Femur (tissue), 1 donor: Measurements from ENCODE around the gene PLXDC2.
"Not testable (repeated sequence)": the region's sequence is repeated elsewhere in the genome, so short reads cannot be mapped to it uniquely, and the experiment has no call there.

Source experiments
- DNase-seq: peaks from one replicate; pipeline ENCODE4 v3.0.0-alpha.2; 2017

Gene PLXDC2

DNA sequence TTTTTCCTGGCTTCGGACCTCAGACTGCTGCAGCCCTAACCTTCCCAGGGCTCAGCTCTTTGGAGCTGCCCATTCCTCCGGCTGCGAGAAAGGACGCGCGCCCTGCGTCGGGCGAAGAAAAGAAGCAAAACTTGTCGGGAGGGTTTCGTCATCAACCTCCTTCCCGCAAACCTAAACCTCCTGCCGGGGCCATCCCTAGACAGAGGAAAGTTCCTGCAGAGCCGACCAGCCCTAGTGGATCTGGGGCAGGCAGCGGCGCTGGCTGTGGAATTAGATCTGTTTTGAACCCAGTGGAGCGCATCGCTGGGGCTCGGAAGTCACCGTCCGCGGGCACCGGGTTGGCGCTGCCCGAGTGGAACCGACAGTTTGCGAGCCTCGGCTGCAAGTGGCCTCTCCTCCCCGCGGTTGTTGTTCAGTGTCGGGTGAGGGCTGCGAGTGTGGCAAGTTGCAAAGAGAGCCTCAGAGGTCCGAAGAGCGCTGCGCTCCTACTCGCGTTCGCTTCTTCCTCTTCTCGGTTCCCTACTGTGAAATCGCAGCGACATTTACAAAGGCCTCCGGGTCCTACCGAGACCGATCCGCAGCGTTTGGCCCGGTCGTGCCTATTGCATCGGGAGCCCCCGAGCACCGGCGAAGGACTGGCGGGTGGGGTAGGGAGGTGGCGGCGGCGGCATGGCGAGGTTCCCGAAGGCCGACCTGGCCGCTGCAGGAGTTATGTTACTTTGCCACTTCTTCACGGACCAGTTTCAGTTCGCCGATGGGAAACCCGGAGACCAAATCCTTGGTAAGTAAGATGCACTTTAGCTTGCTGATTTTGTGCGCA, at the start of gene PLXDC2:
PLXDC2 (plus strand) TSS at position 22 of the 820 bp plus-strand sequence.
- DNase-seq = peak; percentile 72

- DNase-seq = no peak
Observed at GRCh38 chr10:19767876-19768275, 48.4 kb upstream of the PLXDC2 start.

DNA sequence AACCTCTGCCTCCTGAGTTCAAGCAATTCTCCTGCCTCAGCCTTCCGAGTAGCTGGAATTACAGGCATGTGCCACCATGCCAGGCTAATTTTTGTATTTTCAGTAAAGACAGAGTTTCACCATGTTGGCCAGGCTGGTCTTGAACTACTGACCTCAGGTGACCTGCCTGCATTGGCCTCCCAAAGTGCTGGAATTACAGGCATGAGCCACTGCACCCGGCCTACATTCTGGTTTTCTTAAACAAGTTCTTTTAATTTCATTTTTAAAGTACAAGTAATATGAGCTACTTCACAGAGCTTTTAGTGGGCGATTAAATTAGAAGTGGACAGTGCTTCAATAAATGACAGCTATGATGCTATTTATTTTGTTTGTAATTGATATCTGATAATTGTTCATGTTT, 46.4 kb upstream of the PLXDC2 start:
- DNase-seq = not testable (repeated sequence)

DNA sequence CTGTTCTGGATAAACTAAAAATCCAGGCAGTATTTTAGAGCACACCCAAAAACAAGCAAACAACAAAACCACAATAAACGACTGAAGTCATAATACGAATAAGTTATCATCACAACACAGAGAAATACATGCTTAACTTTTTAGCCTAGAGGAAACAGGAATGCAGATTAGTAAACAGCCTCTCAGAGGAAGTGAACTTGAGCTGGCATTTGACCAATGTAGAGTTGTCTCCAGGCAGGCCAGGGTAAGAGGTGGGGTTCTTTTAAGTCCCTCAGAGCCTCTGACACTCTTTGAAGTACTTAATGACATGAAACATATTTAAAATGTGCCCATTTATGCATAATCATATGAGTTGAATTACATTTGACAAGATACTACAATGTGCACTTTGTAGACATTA, 43.3 kb upstream of the PLXDC2 start:
- DNase-seq = no peak

DNA sequence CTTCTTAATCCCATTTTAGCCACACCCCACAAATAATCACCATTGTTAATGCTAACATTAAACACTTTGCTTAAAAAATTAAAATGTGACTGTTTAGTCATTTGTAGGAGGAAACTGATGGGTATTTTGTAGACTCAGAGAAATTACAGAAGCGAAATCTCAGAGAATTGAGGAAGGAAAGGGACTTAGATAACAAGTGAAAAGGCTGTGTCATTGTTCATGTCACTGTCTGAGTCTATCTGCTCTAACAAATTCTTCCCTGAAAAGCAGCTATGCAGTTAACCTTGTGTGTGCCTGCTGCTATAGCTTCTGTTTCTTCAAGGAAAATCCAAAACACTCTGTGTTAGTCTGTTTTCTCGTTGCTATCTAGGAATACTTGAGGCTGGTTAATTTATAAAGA, 40.9 kb upstream of the PLXDC2 start:
- no peak for DNase-seq

DNA sequence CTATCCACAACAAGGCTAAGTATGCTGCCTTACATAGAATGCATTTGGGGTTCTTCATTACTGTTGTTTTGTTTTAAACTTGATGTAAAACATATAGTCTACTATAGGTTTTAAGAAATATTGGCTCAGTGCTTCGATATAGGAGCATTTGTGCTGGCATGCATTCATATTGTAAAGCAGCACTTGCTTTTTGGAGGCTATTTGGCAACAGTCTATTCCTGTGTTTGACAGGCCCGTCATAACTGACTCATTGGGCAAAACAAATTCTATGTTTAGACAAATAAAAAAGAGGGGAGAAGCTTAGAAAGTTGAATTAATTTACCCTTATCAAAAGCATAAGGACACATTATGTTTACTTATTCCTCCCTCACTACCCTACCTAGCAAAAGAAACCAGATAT, 38.4 kb upstream of the PLXDC2 start:
- no peak for DNase-seq

DNA sequence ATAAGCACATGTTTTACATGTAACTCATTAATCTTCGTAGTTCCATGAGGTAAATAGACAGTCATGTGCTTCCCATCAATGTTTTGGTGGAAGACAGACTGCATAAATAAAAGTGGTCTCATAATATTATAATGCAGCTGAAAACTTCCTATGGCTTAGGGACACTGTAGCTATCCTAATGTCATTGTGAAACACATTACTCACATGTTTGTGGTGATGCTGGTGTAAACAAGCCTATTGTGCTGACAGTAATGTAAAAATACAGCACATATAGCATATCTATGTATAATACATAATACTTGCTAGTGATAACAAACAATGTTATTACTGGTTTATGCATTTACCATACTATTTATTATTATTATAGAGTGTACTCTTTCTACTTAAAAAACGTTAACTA, 37.2 kb upstream of the PLXDC2 start:
- no peak for DNase-seq

DNA sequence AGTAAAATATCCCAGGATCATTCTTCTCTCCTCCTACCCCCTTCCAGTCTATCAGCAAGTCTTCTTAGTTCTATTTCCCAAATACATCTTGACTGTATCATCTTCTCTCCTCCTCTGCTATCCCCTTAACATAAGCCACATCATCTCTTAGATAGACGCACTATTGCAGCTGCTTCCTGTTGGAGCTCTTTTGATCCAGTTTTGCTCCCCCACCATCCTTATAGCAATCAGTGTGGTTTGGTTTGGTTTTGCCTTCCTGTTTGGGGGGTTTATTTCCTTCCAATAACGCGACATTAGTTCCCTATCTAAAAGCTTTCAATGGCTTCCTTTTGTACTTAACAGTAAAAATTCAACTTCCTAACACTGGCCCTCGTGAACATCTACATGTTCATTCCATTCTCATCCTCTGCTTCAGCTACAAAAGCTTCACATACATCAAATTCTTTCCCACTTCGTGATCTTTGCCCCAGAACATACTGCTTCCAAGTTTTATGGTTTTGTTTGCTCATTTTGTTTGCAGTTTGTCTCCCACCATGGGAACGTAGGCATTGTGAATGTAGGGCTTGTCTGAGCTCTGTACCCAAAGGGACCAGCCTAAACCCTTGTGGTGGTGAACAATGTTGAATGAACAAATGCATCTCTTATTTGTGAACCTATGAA, 33.7 kb upstream of the PLXDC2 start:
- DNase-seq = no peak

DNA sequence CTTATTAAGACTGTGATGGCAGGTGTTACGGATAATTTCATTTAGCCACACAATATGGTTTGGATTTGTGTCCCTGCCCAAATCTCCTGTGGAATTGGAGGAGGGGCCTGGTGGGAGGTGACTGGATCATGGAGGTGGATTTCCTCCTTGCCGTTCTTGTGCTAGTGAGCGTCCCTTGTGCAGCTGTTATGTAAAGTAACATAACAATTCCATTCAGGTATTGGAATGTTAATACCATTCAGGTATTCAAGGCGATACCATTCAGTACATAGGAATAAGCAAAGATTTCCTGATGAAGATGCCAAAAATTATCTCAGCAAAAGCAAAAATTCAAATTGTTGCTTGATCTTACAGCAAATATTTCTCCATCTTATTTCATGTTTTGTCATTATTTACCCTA, 32.5 kb upstream of the PLXDC2 start:
- DNase-seq = no peak

- DNase-seq = no peak
Observed at GRCh38 chr10:19785366-19785765, 30.9 kb upstream of the PLXDC2 start.

DNA sequence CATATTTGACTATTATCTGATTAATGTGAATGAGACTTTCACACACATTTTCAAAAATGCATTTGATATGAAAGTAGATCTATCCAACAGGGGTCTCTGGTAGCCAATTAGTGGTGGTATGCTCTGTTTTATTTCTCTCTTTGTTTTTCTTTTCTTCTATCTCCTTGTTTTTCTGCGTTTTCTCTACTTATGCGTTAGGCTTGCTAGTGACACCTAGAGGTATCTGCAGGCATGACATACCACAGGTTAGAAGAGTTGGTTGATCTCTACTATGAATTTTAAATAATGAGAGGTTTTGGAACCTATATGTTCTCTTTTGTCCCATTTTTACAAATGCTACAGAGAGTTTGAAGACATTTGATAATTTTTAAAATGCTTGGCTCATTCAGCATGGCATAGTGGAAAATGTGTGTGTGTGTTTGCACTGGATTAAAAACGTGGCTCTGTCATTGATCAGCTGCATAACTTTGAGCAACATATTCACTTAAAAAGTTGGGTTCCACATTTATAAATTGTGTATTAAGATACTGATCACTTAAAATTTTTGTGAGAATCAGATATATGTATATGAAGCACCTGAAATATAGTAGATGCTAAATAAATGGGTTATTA, 28.1 kb upstream of the PLXDC2 start:
- no peak for DNase-seq

- no peak for DNase-seq
Observed at GRCh38 chr10:19788902-19789301, 27.3 kb upstream of the PLXDC2 start.

- no peak for DNase-seq
Observed at GRCh38 chr10:19789607-19790006, 26.6 kb upstream of the PLXDC2 start.

DNA sequence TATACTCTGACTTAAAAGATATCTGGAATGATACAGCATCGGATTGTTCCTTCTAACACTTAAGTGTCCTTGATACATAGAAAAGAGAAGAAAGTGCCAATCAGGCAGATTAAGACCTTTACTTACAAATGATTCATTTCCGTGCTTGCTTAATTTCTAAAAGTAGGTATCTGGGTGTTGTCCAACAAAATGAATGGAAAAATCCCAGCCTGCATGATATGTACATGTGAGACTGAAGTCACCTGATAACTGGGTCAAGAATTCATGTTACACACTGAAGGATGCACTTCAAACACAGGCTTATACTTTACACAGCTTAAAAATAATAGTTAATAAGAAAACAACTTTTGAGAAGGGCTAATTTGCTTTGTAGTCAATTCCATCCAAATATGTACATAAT, 25.2 kb upstream of the PLXDC2 start:
- DNase-seq = no peak

DNA sequence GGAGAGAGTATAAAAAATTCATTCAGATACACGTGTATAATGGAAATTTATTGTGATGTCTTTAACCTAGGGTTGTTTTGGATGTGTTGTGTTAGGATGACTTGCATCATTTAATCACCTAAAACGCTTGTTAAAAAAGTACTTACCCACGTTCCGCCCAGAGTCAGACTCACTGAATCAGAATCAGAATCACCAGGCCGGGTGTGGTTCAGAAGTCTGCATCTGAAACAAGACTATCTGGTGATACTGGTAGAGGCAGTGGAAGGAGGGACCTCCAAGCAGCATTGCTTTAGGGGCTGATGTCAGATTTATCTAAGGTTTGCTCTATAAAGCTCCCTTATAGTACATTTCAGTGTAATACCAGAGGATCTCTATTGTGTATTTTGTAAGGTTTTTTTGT, 20.5 kb upstream of the PLXDC2 start:
- DNase-seq = no peak

GRCh38 chr10:19800161-19800560, 16.1 kb upstream of the PLXDC2 start:
- DNase-seq = no peak

DNA sequence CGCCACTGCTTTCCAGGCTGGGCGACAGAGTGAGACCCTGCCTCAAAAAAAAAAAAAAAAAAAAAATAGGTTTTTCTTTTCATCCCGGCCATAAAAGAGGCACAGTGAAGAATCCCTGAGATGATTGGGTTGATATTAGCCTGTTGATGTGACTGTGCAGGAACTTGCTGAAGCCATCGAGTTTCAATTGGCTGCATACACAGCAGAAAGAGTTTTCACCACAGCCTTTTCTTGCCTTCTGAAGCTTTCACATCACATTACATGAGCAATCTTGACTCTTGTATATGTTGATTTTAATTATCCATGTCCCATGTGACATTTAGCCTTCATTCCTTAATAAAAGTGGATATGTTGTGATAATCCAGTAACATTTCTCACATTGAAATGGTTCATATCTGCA, 14.9 kb upstream of the PLXDC2 start:
- DNase-seq = no peak

DNA sequence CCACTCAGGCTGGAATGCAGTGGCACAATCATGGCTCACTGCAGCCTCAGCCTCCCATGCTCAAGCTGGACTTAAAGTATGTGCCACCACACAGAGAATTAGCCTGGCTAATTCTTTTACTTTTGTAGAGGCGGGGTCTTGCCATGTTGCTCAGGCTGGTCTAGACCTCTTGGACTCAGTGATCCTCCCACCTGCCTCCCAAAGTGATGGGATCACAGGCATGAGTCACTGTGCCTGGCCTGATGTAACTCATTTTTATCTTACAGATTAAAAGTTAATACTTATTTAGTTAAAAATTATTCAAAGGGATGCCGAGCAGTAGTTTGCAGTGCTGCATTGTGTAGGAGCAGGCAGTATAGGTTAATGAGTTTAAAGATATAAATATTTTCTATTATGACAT, 12.6 kb upstream of the PLXDC2 start:
- no peak for DNase-seq

- no peak for DNase-seq
Observed at GRCh38 chr10:19809481-19809880, 6.8 kb upstream of the PLXDC2 start.

GRCh38 chr10:19811540-19811939, 4.7 kb upstream of the PLXDC2 start:
- DNase-seq = peak; percentile 47

DNA sequence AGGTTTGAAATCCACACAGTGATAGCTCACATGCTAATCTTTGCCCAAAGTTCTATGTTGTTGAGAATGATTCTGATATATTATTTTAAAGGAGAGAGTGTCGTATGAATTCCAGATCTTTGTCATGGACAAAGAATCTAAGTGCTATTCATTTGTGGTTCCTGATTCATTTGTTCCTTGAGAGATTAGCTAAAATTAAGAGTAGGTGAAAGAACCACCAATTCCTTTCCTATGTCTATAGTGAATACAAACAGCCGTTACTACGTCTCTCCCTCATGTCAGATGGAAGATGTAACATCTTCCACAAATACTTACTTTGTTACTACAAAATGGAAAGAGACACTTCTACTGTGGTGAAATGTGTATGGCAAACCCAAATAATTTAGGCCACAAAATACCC, 3.3 kb upstream of the PLXDC2 start:
- DNase-seq = no peak

GRCh38 chr10:19815036-19815730, 1.0 kb upstream of the PLXDC2 start:
- peak; percentile 67 for DNase-seq

DNA sequence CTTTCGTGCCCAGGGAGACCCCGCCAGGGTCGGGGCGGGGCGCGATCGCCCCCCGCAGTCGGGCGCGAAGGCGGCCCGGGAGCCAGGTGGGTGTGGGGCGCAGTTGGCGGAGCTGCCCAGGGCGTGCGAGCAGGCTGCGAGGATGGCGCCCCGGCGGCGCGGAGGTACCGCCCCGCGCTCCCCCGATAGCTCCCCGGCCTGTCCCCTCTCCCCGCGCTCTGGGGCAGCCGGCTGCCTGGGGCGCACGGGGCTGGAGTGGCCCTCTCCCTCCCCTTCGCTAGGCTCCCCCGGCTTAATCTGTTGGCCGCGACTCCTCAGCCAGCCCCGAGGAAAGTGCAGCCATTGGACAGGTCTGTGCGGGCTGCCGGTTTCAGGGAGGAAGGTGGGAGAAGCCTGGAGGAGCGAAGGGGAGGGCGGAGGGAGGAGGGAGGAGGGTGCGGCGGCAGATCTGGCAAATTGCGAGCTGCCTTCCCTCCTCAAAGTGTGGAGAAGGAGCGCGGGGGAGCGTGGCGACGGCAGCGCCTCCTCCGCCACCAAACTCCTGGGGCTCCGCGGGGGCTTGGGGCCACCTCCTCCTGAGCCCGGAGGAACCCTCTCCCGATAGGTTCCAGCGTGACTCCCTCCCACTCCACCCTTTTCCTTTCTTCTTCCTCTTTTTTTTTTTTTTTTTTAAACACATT, 361 bp upstream of the PLXDC2 start:
- peak; percentile 91 for DNase-seq
